IMR-90 (cell line): ENCODE measurements around the gene FCHO1. TPM values are rescaled to one million over a fixed set of nuclear protein-coding genes. Genes with fewer than 3 reads are reported as not detected.

Source experiments
- ATAC-seq: fragments of 200-7000 bp; cut with Tn5 transposase; 2 replicates; pipeline ENCODE4 v1.9.1; 2020; ENCODE audit warnings: low read depth, mild to moderate bottlenecking, moderate library complexity
- BruUV-seq: library from RNA; stranded (reverse); fragments of 400-500 nt; replicated peaks from 2 replicates; lab custom pipeline; 2021; lab: Mats Ljungman, UMichigan
- CTCF ChIA-PET: fragments of 300-600 bp; formaldehyde crosslinking; extraction: SDS; loops from one replicate; lab custom pipeline; 2021; ENCODE audit warnings: antibody characterized with exemption; lab: Yijun Ruan, JAX
- POLR2A ChIA-PET: fragments of 300-600 bp; sonication (Branson Sonifier 250); formaldehyde crosslinking; loops from one replicate; lab custom pipeline; 2022; ENCODE audit warnings: antibody characterized with exemption; ENCODE audit not compliant: unreplicated experiment; lab: Charles Lee
- DNase-seq: peaks from one replicate; pipeline ENCODE4 v3.0.0; 2013
- H2AFZ ChIP-seq: replicated peaks from 2 replicates; pipeline ENCODE3; 2013; ENCODE audit warnings: low read length, mild to moderate bottlenecking; ENCODE audit not compliant: poor library complexity
- H2AK5ac ChIP-seq: 2 replicates; pipeline ENCODE4 v1.6.1; 2013; ENCODE audit warnings: low read depth, low read length, inconsistent platforms
- H2AK9ac ChIP-seq: replicated peaks from 2 replicates; pipeline ENCODE3; 2013; ENCODE audit warnings: mild to moderate bottlenecking, low read depth, low read length, moderate library complexity; ENCODE audit not compliant: poor library complexity
- H2BK120ac ChIP-seq: 2 replicates; pipeline ENCODE4 v1.6.1; 2013; ENCODE audit warnings: low read depth, low read length, inconsistent platforms
- H2BK15ac ChIP-seq: 3 replicates; pipeline ENCODE4 v1.6.1; 2013; ENCODE audit warnings: low read depth, low read length, inconsistent platforms
- H2BK20ac ChIP-seq: 2 replicates; pipeline ENCODE4 v1.6.1; 2013; ENCODE audit warnings: low read depth, mild to moderate bottlenecking, inconsistent platforms, low read length, moderate library complexity
- H2BK5ac ChIP-seq: 2 replicates; pipeline ENCODE4 v1.6.1; 2013; ENCODE audit warnings: mild to moderate bottlenecking, low read depth, low read length, inconsistent platforms; ENCODE audit not compliant: poor library complexity, severe bottlenecking
- H3K14ac ChIP-seq: replicated peaks from 2 replicates; pipeline ENCODE4 v1.6.1; 2013; ENCODE audit warnings: low read depth, low read length, inconsistent platforms
- H3K18ac ChIP-seq: 2 replicates; pipeline ENCODE4 v1.6.1; 2013; ENCODE audit warnings: low read depth, low read length, control low read depth
- H3K23ac ChIP-seq: 2 replicates; pipeline ENCODE4 v1.6.1; 2013; ENCODE audit warnings: low read depth, low read length, inconsistent platforms
- H3K27ac ChIP-seq: 2 replicates; pipeline ENCODE4 v1.5.1; 2013; ENCODE audit warnings: mild to moderate bottlenecking, control low read depth, low read length; ENCODE audit not compliant: insufficient read depth
- H3K27me3 ChIP-seq: 2 replicates; pipeline ENCODE4 v1.6.1; 2013; ENCODE audit warnings: low read length; ENCODE audit not compliant: control insufficient read depth, insufficient read depth
- H3K36me3 ChIP-seq: 2 replicates; pipeline ENCODE4 v1.6.1; 2013; ENCODE audit warnings: low read length, mixed read lengths; ENCODE audit not compliant: control insufficient read depth, insufficient read depth
- H3K4ac ChIP-seq: 2 replicates; pipeline ENCODE4 v1.6.1; 2013; ENCODE audit warnings: low read depth, low read length, inconsistent platforms
- H3K4me1 ChIP-seq: 2 replicates; pipeline ENCODE4 v1.6.1; 2013; ENCODE audit warnings: low read length, mixed read lengths; ENCODE audit not compliant: control insufficient read depth, insufficient read depth
- H3K4me2 ChIP-seq: 2 replicates; pipeline ENCODE4 v1.6.1; 2013; ENCODE audit warnings: low read depth, mild to moderate bottlenecking, control low read depth, low read length, moderate library complexity
- H3K4me3 ChIP-seq: 2 replicates; pipeline ENCODE4 v1.5.1; 2013; ENCODE audit warnings: low read depth, mild to moderate bottlenecking, control low read depth, low read length, moderate library complexity; ENCODE audit not compliant: insufficient read depth
- H3K56ac ChIP-seq: 2 replicates; pipeline ENCODE4 v1.6.1; 2013; ENCODE audit warnings: low read length, inconsistent platforms; ENCODE audit not compliant: insufficient read depth; ENCODE audit errors: extremely low read depth
- H3K79me1 ChIP-seq, 2 experiments: 2 replicates each; pipeline ENCODE4 v1.6.1; 2013; ENCODE audit warnings: low read length in 2 of 2, inconsistent platforms in 1 of 2, low read depth in 1 of 2
- H3K9ac ChIP-seq: 2 replicates; pipeline ENCODE4 v1.6.1; 2013; ENCODE audit warnings: low read depth, low read length, control low read depth
- H3K9me1 ChIP-seq: 2 replicates; pipeline ENCODE4 v1.6.1; 2013; ENCODE audit warnings: low read length, inconsistent platforms; ENCODE audit not compliant: insufficient read depth
- H3K9me3 ChIP-seq: 2 replicates; pipeline ENCODE4 v1.6.1; 2013; ENCODE audit warnings: low read length; ENCODE audit not compliant: control insufficient read depth, insufficient read depth
- H4K20me1 ChIP-seq: 2 replicates; pipeline ENCODE4 v1.6.1; 2013; ENCODE audit warnings: low read length, inconsistent platforms; ENCODE audit not compliant: insufficient read depth
- H4K5ac ChIP-seq: 2 replicates; pipeline ENCODE4 v1.6.1; 2013; ENCODE audit warnings: mild to moderate bottlenecking, low read depth, low read length, control low read depth
- H4K8ac ChIP-seq, 2 experiments: 2 replicates each; pipeline ENCODE4 v1.6.1; 2013; ENCODE audit warnings: low read depth in 2 of 2, low read length in 2 of 2, control low read depth in 1 of 2, inconsistent platforms in 1 of 2
- H4K91ac ChIP-seq: 2 replicates; pipeline ENCODE4 v1.6.1; 2013; ENCODE audit warnings: low read depth, low read length, inconsistent platforms; ENCODE audit not compliant: insufficient read depth
- MAZ ChIP-seq: IDR thresholded peaks from 2 replicates; pipeline ENCODE4 v1.6.1; 2012; ENCODE audit warnings: low read depth, mild to moderate bottlenecking, low read length, improper control_type of control experiment, moderate library complexity, borderline replicate concordance
- NFE2L2 ChIP-seq: fragments of 150-350 bp; IDR thresholded peaks from 2 replicates; pipeline ENCODE4 v1.6.1; 2016; ENCODE audit warnings: low read depth, mild to moderate bottlenecking, low read length
- POLR2A ChIP-seq: IDR thresholded peaks from 2 replicates; pipeline ENCODE4 v1.6.1; 2012; ENCODE audit warnings: mild to moderate bottlenecking, low read depth, low read length
- WGBS, 2 experiments: methylation state at CpG; one replicate each; pipeline versions ENCODE4 v1.1.5 to v1.1.7; 2013; ENCODE audit warnings: missing lambda C conversion rate in 2 of 2; ENCODE audit not compliant: insufficient read length in 1 of 2; ENCODE audit errors: extremely low coverage in 2 of 2; 5-methylcytosine and 5-hydroxymethylcytosine counted together
- dilution Hi-C: fragments of 300-500 bp; cut with HindIII; formaldehyde crosslinking; loops from one replicate; pipeline ENCODE4 v1.14.3; 2018; ENCODE audit warnings: low sequenced_read_pairs; ENCODE audit not compliant: unreplicated experiment
- in situ Hi-C: fragments of 300-500 bp; cut with MboI; formaldehyde crosslinking; loops from 3 replicates; pipeline ENCODE4 v1.14.3; 2019; ENCODE audit warnings: low sequenced_read_pairs, inconsistent platforms, mixed read lengths
- intact Hi-C: fragments of 100-400 bp; cut with micrococcal nuclease; formaldehyde crosslinking; loops from 2 replicates; pipeline ENCODE4 v1.10.0; 2022
- polyA plus RNA-seq, 3 experiments: library from polyadenylated mRNA; depleted of rRNA; stranded (reverse); fragments of >200 nt; gene quantifications; 2 replicates each; pipeline ENCODE4 v1.2.3, GENCODE V29; 2012; ENCODE audit warnings: low replicate concordance in 1 of 3
- total RNA-seq: library from RNA; depleted of rRNA; stranded (reverse); fragments of >200 nt; gene quantifications from 2 replicates; pipeline ENCODE4 v1.2.3, GENCODE V29; 2012

FCHO1 gene
- total and polyA plus RNA-seq, 2 of the 4 experiments (the other 2 are of a cell fraction), result 0.18 to 1.0 TPM

DNA sequence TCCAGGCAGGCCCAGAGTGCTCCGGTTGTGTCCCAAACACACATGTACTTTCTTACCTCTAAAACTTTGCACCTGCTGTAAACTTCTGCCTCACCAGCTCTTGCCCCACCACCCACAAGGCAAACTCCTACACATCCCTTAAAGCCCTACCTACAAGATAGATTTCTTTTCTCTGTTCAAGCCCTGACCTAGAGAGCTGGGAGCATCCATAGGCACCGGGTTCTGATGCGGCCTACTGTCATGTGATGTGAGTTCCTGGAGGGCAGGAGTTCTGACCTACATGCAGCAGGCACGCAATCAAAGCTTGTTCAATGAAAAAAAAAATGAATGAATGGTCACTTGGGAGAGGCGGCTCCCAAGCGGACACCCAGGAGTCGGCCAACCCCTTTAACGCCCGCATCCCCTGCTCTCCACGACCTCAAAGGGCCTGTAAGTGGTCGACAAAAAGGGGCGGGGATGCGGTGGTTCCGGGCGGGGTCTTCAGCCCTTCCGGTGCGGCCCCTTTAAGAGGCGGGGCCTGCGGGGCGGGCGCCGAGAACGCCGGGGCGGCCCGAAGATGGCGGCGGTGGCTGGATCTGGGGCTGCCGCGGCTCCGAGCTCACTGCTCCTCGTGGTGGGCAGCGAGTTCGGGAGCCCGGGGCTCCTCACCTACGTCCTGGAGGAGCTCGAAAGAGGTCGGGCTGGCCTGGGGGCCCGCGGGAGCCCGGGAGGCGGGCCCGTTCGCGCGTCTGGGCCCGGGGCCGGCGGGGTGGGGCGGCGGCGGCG, 32.1 kb upstream of the FCHO1 start, which contains the start of gene MAP1S:
Gene MAP1S (plus strand): TSS at position 534 of the 765 bp plus-strand sequence. CDS start 23 bp downstream, at position 557.
- Histone ChIP-seq H3K18ac (no peak within 1 kb of the TSS; the same call in 1 of the 2 replicates), H3K9me3 (no peaks in the 10 kb centered on the region), H3K36me3 (peaks cover 13% of the 10 kb centered on the region), H3K4ac (peak within 1 kb of the TSS; percentile 75), H3K4me2 (peak within 1 kb of the TSS; percentile 94), H3K56ac (peak within 1 kb of the TSS; percentile 54), H3K4me3 (peak within 1 kb of the TSS; percentile 70), H2BK20ac (0 out of 2 replicates have a peak within 1 kb of the TSS, but pooled peaks have one; percentile 3), H3K4me1 (peaks cover 13% of the 10 kb centered on the region), H3K27ac (peak within 1 kb of the TSS; percentile 68), H4K8ac (peak within 1 kb of the TSS; percentile 85 to 100), H3K9me1 (peaks cover 16% of the 10 kb centered on the region), H2BK120ac (peak within 1 kb of the TSS; percentile 39), H3K79me1 (peaks cover 3 to 42% of the 10 kb centered on the region in 2 experiments), H2AFZ (peak within 1 kb of the TSS; percentile 96), H2BK15ac (peak within 1 kb of the TSS; percentile 90; the same call in 2 of the 3 replicates), H2AK5ac (peak within 1 kb of the TSS; percentile 93), H4K20me1 (peaks cover 21% of the 10 kb centered on the region), H3K23ac (peak within 1 kb of the TSS; percentile 79), H4K5ac (peak within 1 kb of the TSS; percentile 86), H2BK5ac (peak within 1 kb of the TSS; percentile 71), H3K9ac (peak within 1 kb of the TSS; percentile 73), H3K27me3 (no peaks in the 10 kb centered on the region), H2AK9ac (peak within 1 kb of the TSS; percentile 96), H4K91ac (peak within 1 kb of the TSS; percentile 69), H3K14ac (peak within 1 kb of the TSS; percentile 63)
- 0% methylated on average over 25 of the region's 53 CpGs; no CpG with 5 or more reads in 1 of the 2 experiments for WGBS, 2 experiments
- DNase-seq (peak; percentile 25), ATAC-seq (peak; percentile 91)
- TF ChIP-seq MAZ, result peak; percentile 38; the same call in 1 of the 2 replicates
- peak; percentile 82 for TF ChIP-seq POLR2A
- no peak for TF ChIP-seq NFE2L2
- dilution Hi-C loops (no loop called here), intact Hi-C loops (no loop called here), in situ Hi-C loops (no loop called here)
- POLR2A ChIA-PET, result no interaction called here
- CTCF ChIA-PET, result interaction anchor here (0.6 kb wide), 1 partner anchor 47 kb away, joined by 4 read pairs; no protein-coding TSS in a partner anchor
- BruUV-seq, result no TSS peak
